ENCODE results near the gene FMNL2. TPM values are rescaled to one million over a fixed set of nuclear protein-coding genes. Genes with fewer than 3 reads are reported as not detected.

FMNL2 gene
- total RNA-seq, 4 donors from 2014 or later = 5.8 to 19.8 (median 16.9) TPM

GRCh38 chr2:152580714-152581113 is 245.7 kb downstream of the FMNL2 start:
- no peak for DNase-seq
- Histone ChIP-seq H3K4me3 (no peak overlapping the region), H3K27ac (no peak overlapping the region), H3K4me1 (peaks cover 0 to 12% (median 0%) of the 10 kb centered on the region in 3 donors), H3K36me3 (peaks cover 0 to 9% (median 0%) of the 10 kb centered on the region in 3 donors), H3K27me3 (peaks cover 0 to 48% (median 0%) of the 10 kb centered on the region in 4 donors), H3K9me3 (no peaks in the 10 kb centered on the region)
- intact Hi-C loops (cut with DNase I) = no loop called here
- 27 to 45% methylated on average over 3 of the region's 3 CpGs for WGBS, 2 donors
- no peak for TF ChIP-seq POLR2A (IDR thresholded peaks at IDR 0.05)
- TF ChIP-seq CTCF (IDR thresholded peaks at IDR 0.05) = no peak

- Histone ChIP-seq H3K4me1 (peaks cover 0 to 12% (median 5%) of the 10 kb centered on the region in 3 donors), H3K27ac (no peak overlapping the region), H3K4me3 (no peak overlapping the region), H3K36me3 (peaks cover 0 to 9% (median 0%) of the 10 kb centered on the region in 3 donors), H3K27me3 (peaks cover 0 to 41% (median 0%) of the 10 kb centered on the region in 4 donors), H3K9me3 (no peaks in the 10 kb centered on the region)
- DNase-seq = no peak
- TF ChIP-seq CTCF (IDR thresholded peaks at IDR 0.05) (no peak), POLR2A (IDR thresholded peaks at IDR 0.05) (no peak)
- WGBS, 2 donors = 49 to 56% methylated on average over 7 to 11 of the region's 11 CpGs
- intact Hi-C loops (cut with DNase I) = no loop called here
Measured at GRCh38 chr2:152581360-152581759, 246.4 kb downstream of the FMNL2 start.

GRCh38 chr2:152582081-152582480 is 247.1 kb downstream of the FMNL2 start:
- no peak overlapping the region for H3K27ac ChIP-seq
- TF ChIP-seq POLR2A (IDR thresholded peaks at IDR 0.05) = no peak
- TF ChIP-seq CTCF (IDR thresholded peaks at IDR 0.05) = no peak
- no peak for DNase-seq
- peaks cover 0 to 12% (median 5%) of the 10 kb centered on the region in 3 donors for H3K4me1 ChIP-seq
- peaks cover 0 to 34% (median 0%) of the 10 kb centered on the region in 4 donors for H3K27me3 ChIP-seq
- peaks cover 0 to 9% (median 0%) of the 10 kb centered on the region in 3 donors for H3K36me3 ChIP-seq
- H3K4me3 ChIP-seq = no peak overlapping the region
- 78 to 89% methylated on average over 2 of the region's 2 CpGs for WGBS, 2 donors
- no peaks in the 10 kb centered on the region for H3K9me3 ChIP-seq
- intact Hi-C loops (cut with DNase I) = no loop called here

GRCh38 chr2:152583512-152584229 is 248.7 kb downstream of the FMNL2 start:
- Histone ChIP-seq H3K27me3 (peaks cover 0 to 20% (median 0%) of the 10 kb centered on the region in 4 donors), H3K4me1 (peaks cover 0 to 12% (median 5%) of the 10 kb centered on the region in 3 donors), H3K4me3 (no peak overlapping the region), H3K36me3 (peaks cover 0 to 9% (median 0%) of the 10 kb centered on the region in 3 donors), H3K27ac (no peak overlapping the region), H3K9me3 (no peaks in the 10 kb centered on the region)
- WGBS, 2 donors = 79 to 83% methylated on average over 6 of the region's 6 CpGs
- DNase-seq = no peak
- intact Hi-C loops (cut with DNase I) = no loop called here
- TF ChIP-seq POLR2A (IDR thresholded peaks at IDR 0.05) (no peak), CTCF (IDR thresholded peaks at IDR 0.05) (no peak)

GRCh38 chr2:152584301-152584700 is 249.3 kb downstream of the FMNL2 start:
- Histone ChIP-seq H3K4me3 (no peak overlapping the region), H3K27me3 (peaks cover 0 to 18% (median 0%) of the 10 kb centered on the region in 4 donors), H3K9me3 (no peaks in the 10 kb centered on the region), H3K27ac (no peak overlapping the region), H3K4me1 (peaks cover 0 to 12% (median 5%) of the 10 kb centered on the region in 3 donors), H3K36me3 (peaks cover 0 to 9% (median 0%) of the 10 kb centered on the region in 3 donors)
- WGBS, 2 donors = 65 to 86% methylated on average over 3 of the region's 3 CpGs
- no peak for DNase-seq
- intact Hi-C loops (cut with DNase I) = no loop called here
- TF ChIP-seq CTCF (IDR thresholded peaks at IDR 0.05) (no peak), POLR2A (IDR thresholded peaks at IDR 0.05) (no peak)

Data from esophagus squamous epithelium (tissue), 5 donors.